ENCODE results near the gene IDUA. TPM values are rescaled to one million over a fixed set of nuclear protein-coding genes. Genes with fewer than 3 reads are reported as not detected.
A peak's percentile ranks its signal among the peaks of the same experiment; 100 is the strongest.

The IDUA gene
- total and polyA plus RNA-seq, 2 experiments from 2014 or later: 26.4 to 30.7 TPM

- Histone ChIP-seq H4K20me1 (ENCODE audit: insufficient read depth) (no peaks in the 10 kb centered on the region), H3K27ac (no peak overlapping the region), H3K4me3 (no peak overlapping the region), H3K4me1 (ENCODE audit: insufficient read depth) (peaks cover 26% of the 10 kb centered on the region), H3K4me2 (ENCODE audit: unreplicated experiment) (no peak overlapping the region), H3K9ac (no peak overlapping the region), H3K9me2 (ENCODE audit: insufficient read depth) (no peaks in the 10 kb centered on the region), H3F3A (ENCODE audit: insufficient read depth) (0 out of 2 replicates have a peak, but pooled peaks cover 10% of the 10 kb centered on the region), H3K27me3 (replicated peaks; ENCODE audit: insufficient read depth) (no peaks in the 10 kb centered on the region), H2AFZ (no peak overlapping the region), H3K9me3 (ENCODE audit: low read depth) (no peaks in the 10 kb centered on the region), H3K79me2 (ENCODE audit: insufficient read depth) (no peaks in the 10 kb centered on the region), H3K36me3 (ENCODE audit: low read depth) (no peaks in the 10 kb centered on the region)
- in situ Hi-C loops (cut with MboI): no loop called here
- TF ChIP-seq EZH2 (IDR thresholded peaks at IDR 0.05; ENCODE audit: insufficient read depth, poor library complexity, severe bottlenecking) (no peak), EZH2phosphoT487 (IDR thresholded peaks at IDR 0.05; ENCODE audit: insufficient read depth, low read depth) (no peak)
- no peak for DNase-seq
- WGBS, 2 experiments (ENCODE audit: low coverage in 1 of 2, low lambda C conversion rate in 2 of 2, missing lambda C conversion rate in 2 of 2): 94 to 96% methylated on average over 15 of the region's 15 CpGs
Measured at GRCh38 chr4:982814-983213, 4.0 kb upstream of the IDUA start.

- Histone ChIP-seq H3K27ac (no peak overlapping the region), H4K20me1 (ENCODE audit: insufficient read depth) (no peaks in the 10 kb centered on the region), H3K36me3 (ENCODE audit: low read depth) (no peaks in the 10 kb centered on the region), H3F3A (ENCODE audit: insufficient read depth) (0 out of 2 replicates have a peak, but pooled peaks cover 10% of the 10 kb centered on the region), H3K27me3 (replicated peaks; ENCODE audit: insufficient read depth) (no peaks in the 10 kb centered on the region), H2AFZ (peak overlapping the region; percentile 95), H3K9ac (peak overlapping the region; percentile 59), H3K4me2 (ENCODE audit: unreplicated experiment) (peak overlapping the region; percentile 81), H3K79me2 (ENCODE audit: insufficient read depth) (no peaks in the 10 kb centered on the region), H3K4me3 (peak overlapping the region; percentile 67), H3K4me1 (ENCODE audit: insufficient read depth) (peaks cover 18% of the 10 kb centered on the region), H3K9me3 (ENCODE audit: low read depth) (no peaks in the 10 kb centered on the region), H3K9me2 (ENCODE audit: insufficient read depth) (no peaks in the 10 kb centered on the region)
- no peak for DNase-seq
- WGBS, 2 experiments (ENCODE audit: low coverage in 1 of 2, low lambda C conversion rate in 2 of 2, missing lambda C conversion rate in 2 of 2): 66% methylated on average over 15 of the region's 15 CpGs
- TF ChIP-seq EZH2phosphoT487 (IDR thresholded peaks at IDR 0.05; ENCODE audit: insufficient read depth, low read depth) (no peak), EZH2 (IDR thresholded peaks at IDR 0.05; ENCODE audit: insufficient read depth, poor library complexity, severe bottlenecking) (no peak)
- in situ Hi-C loops (cut with MboI): no loop called here
Measured at GRCh38 chr4:984336-985054, 2.3 kb upstream of the IDUA start.

- in situ Hi-C loops (cut with MboI): no loop called here
- peak overlapping the region; percentile 67 for H3K4me3 ChIP-seq
- DNase-seq: peak; percentile 77
Measured at GRCh38 chr4:985123-985830, 1.6 kb upstream of the IDUA start.

GRCh38 chr4:986428-986878 lies 391 bp upstream of the IDUA start:
- H3K9me2 ChIP-seq (ENCODE audit: insufficient read depth): no peaks in the 10 kb centered on the region
- peak overlapping the region; percentile 42; the same call in 1 of the 2 replicates for H3K27ac ChIP-seq
- no peaks in the 10 kb centered on the region for H3K9me3 ChIP-seq (ENCODE audit: low read depth)
- no peaks in the 10 kb centered on the region for H3K36me3 ChIP-seq (ENCODE audit: low read depth)
- H3F3A ChIP-seq (ENCODE audit: insufficient read depth): 0 out of 2 replicates have a peak, but pooled peaks cover 10% of the 10 kb centered on the region
- in situ Hi-C loops (cut with MboI): no loop called here
- 1 to 2% methylated on average over 13 to 14 of the region's 14 CpGs for WGBS, 2 experiments (ENCODE audit: low coverage in 1 of 2, low lambda C conversion rate in 2 of 2, missing lambda C conversion rate in 2 of 2)
- H3K9ac ChIP-seq: peak overlapping the region; percentile 78
- H3K4me1 ChIP-seq (ENCODE audit: insufficient read depth): peaks cover 17% of the 10 kb centered on the region
- peak overlapping the region; percentile 86 for H2AFZ ChIP-seq
- peak overlapping the region; percentile 79 for H3K4me3 ChIP-seq
- no peak for DNase-seq
- no peak for TF ChIP-seq EZH2phosphoT487 (IDR thresholded peaks at IDR 0.05; ENCODE audit: insufficient read depth, low read depth)
- TF ChIP-seq EZH2 (IDR thresholded peaks at IDR 0.05; ENCODE audit: insufficient read depth, poor library complexity, severe bottlenecking): no peak
- H3K27me3 ChIP-seq (replicated peaks; ENCODE audit: insufficient read depth): no peaks in the 10 kb centered on the region
- H3K79me2 ChIP-seq (ENCODE audit: insufficient read depth): no peaks in the 10 kb centered on the region
- no peaks in the 10 kb centered on the region for H4K20me1 ChIP-seq (ENCODE audit: insufficient read depth)
- peak overlapping the region; percentile 81 for H3K4me2 ChIP-seq (ENCODE audit: unreplicated experiment)

More at GRCh38 chr4:985123-985830, 1.6 kb upstream of the IDUA start:
- Histone ChIP-seq H3K36me3 (ENCODE audit: low read depth) (no peaks in the 10 kb centered on the region), H3K27me3 (replicated peaks; ENCODE audit: insufficient read depth) (no peaks in the 10 kb centered on the region), H3K9me2 (ENCODE audit: insufficient read depth) (no peaks in the 10 kb centered on the region), H3K9ac (peak overlapping the region; percentile 59), H2AFZ (peak overlapping the region; percentile 95), H3K79me2 (ENCODE audit: insufficient read depth) (no peaks in the 10 kb centered on the region), H3K9me3 (ENCODE audit: low read depth) (no peaks in the 10 kb centered on the region), H3K4me1 (ENCODE audit: insufficient read depth) (peaks cover 17% of the 10 kb centered on the region), H3K4me2 (ENCODE audit: unreplicated experiment) (peak overlapping the region; percentile 81), H3K27ac (no peak overlapping the region), H4K20me1 (ENCODE audit: insufficient read depth) (no peaks in the 10 kb centered on the region), H3F3A (ENCODE audit: insufficient read depth) (0 out of 2 replicates have a peak, but pooled peaks cover 10% of the 10 kb centered on the region)
- WGBS, 2 experiments (ENCODE audit: low coverage in 1 of 2, low lambda C conversion rate in 2 of 2, missing lambda C conversion rate in 2 of 2): 23 to 24% methylated on average over 23 of the region's 23 CpGs
- TF ChIP-seq EZH2phosphoT487 (IDR thresholded peaks at IDR 0.05; ENCODE audit: insufficient read depth, low read depth) (no peak), EZH2 (IDR thresholded peaks at IDR 0.05; ENCODE audit: insufficient read depth, poor library complexity, severe bottlenecking) (no peak)
